Measurements from ENCODE around the gene STX1A.

STX1A gene

DNA sequence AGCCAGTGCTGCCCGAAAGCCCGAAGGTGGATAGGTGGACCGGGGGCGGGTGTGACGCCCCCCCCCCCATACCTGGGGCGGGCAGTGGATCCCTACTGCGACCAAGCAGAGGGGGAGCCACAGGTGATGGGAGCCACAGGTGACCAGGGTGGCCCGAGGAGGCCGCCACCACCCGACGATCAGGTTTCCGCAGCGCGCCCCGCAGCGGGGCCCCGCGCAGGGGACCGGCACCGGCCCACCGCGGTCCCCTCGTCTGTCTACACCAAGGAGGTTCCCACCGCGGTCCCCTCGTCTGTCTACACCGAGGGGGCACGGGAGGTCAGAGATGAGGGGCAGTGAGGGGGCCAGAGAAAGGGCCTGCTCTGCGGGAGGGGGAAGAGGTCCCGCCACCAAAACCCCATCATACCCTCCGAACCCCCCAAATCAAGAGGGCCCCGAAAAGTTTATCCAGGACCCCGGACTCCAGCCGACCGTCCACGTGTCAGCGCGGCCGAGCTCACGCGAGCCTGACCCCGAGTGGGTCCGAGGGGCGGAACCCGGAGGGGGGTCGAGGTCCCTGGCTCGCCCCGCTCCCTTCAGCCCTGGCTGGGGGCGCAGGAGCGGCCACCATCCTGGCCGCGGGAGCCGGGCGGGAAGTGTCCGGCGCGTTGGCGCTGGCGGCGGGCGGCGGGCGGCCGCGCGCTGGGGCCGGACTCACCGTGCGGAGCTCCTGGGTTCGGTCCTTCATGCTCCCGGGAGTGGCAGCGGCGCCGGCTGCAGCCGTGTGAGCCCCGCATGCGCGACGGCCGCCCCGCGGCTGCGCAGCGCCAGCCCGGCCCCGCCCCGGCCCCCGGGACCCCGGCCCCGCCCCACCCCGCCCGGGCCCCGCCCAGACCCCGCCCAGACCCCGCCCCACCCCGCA, at the start of gene STX1A:
Gene STX1A, minus strand, starts transcription at position 765 of the 901 bp plus-strand sequence. Its CDS starts 38 bp downstream, at position 727.
- no peak for DNase-seq (ENCODE audit: low read depth)

DNA sequence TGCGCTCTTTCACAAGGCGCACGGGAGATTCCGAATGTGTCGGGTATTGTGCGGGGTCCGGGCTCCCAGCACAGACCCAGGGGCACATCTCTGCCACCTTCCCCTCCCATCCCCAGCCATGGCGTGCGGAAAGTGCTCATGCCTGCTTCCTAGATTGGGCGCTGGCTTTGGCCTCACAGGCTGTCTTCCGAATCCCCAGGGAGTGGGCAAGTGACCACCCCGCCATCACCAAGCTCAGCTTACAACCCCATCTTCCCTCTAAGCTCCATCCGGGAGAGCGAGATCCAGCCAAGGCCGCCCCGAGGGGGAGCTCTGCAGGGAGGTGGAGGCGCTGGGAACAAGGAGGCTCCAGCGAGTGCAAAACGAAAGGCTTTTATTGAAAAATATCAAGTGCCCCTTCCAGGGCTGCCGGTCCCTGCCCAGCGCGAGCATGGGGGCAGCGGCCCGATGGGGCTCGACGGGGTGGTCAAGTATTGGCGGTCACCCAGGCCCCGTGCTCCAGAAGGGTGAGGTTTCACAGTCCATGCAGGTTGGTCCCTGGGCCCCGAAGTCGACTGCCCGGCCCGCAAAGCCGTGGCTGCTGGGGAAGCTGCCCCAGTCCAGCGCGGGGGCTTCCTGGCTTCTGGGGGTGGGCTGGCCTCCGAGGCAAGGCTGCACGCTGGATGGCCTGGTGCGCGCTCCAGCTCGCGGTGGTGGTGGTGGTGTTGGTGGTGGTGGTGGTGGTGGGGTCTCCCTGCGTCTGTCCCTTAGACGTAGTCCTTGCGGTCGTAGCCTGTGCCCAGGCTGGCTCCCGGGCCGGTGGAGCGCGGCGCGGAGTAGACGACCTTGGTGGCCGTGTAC, 49.4 kb upstream of the STX1A start:
- DNase-seq (ENCODE audit: low read depth), result no peak

DNA sequence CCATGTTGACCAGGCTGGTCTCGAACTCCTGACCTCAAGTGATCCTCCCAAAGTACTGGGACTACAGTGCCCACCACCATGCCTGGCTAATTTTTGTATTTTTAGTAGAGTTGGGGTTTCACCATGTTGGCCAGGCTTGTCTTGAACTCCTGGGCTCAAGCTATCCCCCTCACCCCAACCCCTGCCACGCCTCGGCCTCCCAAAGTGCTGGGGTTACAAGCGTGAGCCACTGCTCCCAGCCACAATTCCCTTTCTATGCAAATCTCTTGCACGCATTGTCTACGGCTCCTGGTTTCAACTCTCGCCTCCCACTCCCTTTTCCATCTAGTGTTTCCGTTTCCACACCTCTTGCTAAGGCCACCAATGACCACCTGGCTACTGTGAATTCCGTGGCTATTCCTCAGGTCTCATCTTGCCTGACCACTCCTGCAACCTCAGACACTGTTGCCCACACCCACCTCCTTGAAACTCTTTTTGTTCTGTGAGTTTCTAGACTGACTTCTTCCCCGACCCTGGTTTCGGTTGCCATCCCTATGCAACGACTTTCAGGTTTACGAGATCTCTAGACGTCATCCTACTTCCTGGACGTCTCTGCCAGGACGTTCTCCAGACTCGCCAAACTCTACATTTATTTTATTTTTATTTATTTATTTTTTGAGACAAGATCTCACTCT, 47.2 kb upstream of the STX1A start:
- no peak for DNase-seq (ENCODE audit: low read depth)

GRCh38 chr7:73762659-73762999, 43.2 kb upstream of the STX1A start:
- no peak for DNase-seq (ENCODE audit: low read depth)

GRCh38 chr7:73761854-73762658, 42.6 kb upstream of the STX1A start:
- no peak for DNase-seq (ENCODE audit: low read depth)

DNA sequence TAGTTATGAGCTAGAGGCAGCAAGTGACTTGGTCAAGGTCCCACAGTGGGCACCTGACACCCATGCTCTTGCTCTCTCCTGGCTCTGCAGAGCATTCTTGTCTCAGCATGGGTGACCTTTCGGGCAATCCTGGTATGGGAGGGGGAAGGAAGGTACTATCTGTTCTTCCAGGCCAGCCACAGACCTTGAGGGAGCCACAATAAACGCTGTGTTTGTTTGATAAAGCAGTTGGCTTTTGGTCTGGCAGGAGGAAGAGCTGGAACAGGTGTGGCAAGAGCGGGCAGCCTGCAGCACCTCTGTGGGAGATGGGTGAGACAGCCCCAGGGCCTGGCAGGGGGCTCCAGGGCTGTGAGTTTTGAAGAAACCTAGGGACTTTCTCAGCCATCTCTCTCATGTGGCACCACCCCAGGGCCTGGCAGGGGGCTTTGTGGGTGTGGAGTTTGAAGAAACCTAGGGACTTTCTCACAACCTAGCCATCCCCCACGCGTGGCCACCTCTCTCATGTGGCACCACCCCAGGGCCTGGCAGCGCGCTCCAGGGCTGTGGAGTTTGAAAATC, 39.2 kb upstream of the STX1A start:
- DNase-seq (ENCODE audit: low read depth), result no peak

GRCh38 chr7:73749931-73750776, 30.7 kb upstream of the STX1A start:
- DNase-seq (ENCODE audit: low read depth), result no peak

GRCh38 chr7:73746378-73746777, 26.9 kb upstream of the STX1A start:
- DNase-seq (ENCODE audit: low read depth), result no peak

DNA sequence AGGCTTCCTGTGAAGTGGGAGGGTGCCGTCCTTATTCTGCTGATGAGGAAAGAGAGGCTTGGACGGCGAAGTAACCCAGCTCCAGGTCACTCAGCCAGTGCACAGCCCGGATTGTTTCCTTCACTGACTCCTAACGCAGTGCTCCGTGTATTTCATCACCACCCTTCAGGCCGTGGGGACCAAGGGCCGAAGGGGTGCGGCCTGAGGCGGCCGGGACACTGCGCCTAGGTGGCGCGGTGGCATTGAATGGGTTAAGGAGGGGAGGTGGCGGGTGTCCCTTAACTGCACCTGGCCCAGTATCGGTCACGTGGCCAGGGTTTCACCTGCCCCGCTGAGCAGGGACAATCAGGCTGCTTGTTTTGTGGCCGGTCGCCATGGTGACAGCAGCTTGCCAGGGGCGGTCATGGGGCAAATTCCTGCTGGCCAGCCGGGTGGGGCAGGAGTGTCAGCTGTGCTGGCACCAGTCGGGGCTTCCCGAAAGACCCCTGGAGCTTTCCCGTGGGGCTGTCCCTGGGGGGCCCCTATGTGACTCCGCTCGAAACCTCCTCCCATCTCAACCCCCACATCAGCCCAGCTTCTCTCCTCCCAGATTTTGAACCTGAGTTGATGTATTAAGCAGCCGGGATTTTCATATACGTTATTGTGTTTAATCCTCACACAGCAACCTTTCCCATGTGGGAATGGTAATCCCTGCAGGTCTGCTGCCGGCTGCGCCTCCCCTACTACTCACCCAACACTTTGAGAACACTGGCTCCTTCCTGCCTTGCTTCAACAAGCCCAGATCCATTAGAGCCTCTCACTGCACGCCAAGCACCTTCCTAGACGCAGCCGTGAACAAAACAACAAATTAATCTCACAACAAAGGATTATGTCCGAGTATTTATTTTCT, 23.5 kb upstream of the STX1A start:
- DNase-seq (ENCODE audit: low read depth), result no peak

DNA sequence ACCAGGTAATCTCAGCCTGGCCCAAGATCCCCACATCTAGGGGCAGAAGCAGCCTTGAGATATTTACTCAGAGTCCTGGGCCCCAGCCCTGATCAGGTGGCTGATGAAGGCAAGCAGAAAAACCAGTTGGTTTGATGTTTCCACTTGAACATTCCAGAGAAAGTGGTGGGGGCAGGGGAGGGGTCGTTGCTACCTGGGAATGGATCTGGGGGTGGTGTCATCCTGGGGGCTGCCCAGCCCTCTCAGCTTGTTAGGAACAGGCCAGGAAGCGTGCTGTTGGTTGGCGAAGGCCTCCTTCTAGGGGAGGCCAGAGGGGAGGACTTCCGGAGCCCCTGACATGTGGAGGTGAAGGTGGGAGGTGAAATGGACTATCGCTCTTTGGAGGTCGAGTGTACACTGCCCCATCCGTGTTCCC, 22.9 kb upstream of the STX1A start:
- DNase-seq (ENCODE audit: low read depth), result no peak

DNA sequence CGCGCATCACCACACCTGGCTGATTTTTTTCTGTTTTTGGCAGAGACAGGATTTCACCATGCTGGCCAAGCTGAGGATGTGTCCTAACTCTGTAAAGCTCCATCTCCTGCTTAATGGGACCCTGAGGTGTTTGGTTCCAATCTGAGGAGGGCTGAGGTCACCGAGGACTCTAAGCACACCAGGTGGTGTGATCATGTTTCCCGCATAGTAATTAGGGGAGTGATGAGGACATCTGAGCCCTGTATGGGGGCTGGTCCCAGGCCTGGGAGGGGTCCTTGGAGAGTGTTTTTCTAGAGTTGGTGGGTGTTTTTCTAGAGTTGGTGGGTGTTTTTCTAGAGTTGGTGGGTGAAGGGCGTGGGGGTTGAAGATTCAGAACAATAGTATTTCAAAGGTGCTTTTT, 22.1 kb upstream of the STX1A start:
- no peak for DNase-seq (ENCODE audit: low read depth)

DNA sequence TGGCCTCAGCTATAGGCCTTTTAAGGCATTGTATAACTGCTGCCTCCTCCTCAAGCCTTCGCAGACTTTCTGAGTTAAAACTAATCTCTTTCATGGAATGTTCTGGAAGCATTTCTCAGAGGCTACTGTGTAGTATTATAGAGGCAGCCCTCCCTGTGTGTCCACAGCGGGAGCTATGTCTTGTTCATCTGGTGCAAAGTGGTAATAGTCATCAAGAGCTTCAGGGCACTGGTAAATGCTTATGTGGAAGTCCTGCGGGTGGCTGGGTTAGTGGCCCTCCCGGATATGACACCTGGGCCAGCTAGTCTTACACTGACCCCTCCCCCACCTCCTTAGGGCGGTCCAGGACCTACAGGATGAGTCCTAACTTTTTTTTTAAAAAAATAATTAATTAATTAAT, 21.3 kb upstream of the STX1A start:
- DNase-seq (ENCODE audit: low read depth), result no peak

- no peak for DNase-seq (ENCODE audit: low read depth)
Measured at GRCh38 chr7:73740212-73740611, 20.7 kb upstream of the STX1A start.

GRCh38 chr7:73739387-73739767, 19.9 kb upstream of the STX1A start:
- no peak for DNase-seq (ENCODE audit: low read depth)

DNA sequence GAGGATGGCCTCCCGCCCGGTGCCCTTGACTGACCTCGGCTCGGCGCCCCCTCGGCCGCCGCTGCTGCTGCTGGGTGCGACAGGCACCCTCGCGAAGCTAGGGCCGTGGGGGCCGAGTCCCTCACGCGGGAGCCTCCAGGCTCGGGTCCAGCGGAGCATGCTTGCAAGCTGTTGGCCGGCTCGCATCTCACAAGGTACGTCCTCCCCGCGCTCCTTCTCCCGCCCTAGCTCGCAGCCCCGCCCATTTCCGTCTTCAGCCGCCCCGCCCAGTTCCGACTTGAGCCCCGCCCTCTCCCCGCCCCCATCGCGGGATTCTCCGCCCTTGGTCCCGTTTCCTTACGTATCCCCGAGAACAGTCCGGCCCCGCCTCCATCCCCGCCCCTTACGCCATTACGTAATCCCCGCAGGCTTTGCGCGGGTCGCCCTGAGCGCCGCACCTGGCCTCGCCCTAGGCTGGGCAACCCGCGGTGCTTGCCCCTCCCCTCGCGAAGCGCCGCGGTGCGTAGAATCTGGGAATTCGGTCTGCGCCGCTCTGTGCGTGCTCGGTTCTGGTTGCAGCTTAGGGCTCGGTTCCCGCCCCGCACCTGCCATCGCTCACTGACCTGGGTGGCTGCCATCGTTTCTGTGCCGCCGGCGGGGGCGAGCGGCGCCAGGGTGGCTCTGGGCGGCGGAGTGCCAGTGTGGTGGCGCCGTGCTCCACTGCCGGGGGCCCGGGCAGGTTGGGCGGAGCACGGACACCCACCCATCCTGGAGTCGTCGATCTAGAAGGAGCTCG, 19.3 kb upstream of the STX1A start, which contains the start of gene ABHD11:
Gene ABHD11, minus strand, starts transcription at position 191 of the 775 bp plus-strand sequence. Its CDS starts 32 bp downstream, at position 159.
- DNase-seq (ENCODE audit: low read depth), result peak; percentile 99

DNA sequence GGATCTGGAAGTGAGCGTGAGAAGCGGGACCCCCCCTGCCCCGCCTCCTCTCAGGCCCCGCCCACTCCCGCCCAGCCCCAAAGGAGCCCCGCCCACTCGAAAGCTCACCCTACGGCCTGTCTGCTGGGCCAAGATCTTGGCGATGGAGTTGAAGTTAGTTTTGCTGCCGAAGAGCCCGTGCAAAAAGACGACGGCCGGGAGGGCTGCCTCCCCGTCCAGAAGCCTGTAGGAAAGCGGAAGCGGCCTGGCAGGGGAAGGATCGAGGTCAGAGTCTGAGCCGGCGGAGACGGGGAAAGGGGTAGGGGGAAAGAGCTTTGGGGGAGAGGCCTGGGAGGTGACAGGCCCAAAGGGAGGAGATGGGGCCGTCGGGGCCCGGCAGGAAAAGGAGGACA, 18.7 kb upstream of the STX1A start:
- DNase-seq (ENCODE audit: low read depth), result no peak

GRCh38 chr7:73737491-73738219, 18.2 kb upstream of the STX1A start:
- DNase-seq (ENCODE audit: low read depth), result no peak

- no peak for DNase-seq (ENCODE audit: low read depth)
Measured at GRCh38 chr7:73736885-73737284, 17.4 kb upstream of the STX1A start.

Data from stimulated activated CD8-positive, alpha-beta memory T cell treated with anti-CD3 and anti-CD28 coated beads, Interleukin-12 subunit alpha, Interleukin-12 subunit beta, amount 100 ng/mL, for 1 hour (primary cell).